Adrenal gland (tissue), 12 donors: ENCODE measurements around the gene LLGL2. TPM values are rescaled to one million over a fixed set of nuclear protein-coding genes. Genes with fewer than 3 reads are reported as not detected.

Experiments used
- DNase-seq, 7 donors: peaks; one replicate each; pipeline ENCODE4 v3.0.0-alpha.2; 2019 to 2020
- H3K27ac ChIP-seq, 5 donors: fragments of 200-600 bp; sonication (generic) in 4 of 5; 1 replicate in 3 of 5; 2 replicates in 2 of 5; pipeline versions ENCODE4 v1.5.1 to v1.8.0; 2016 to 2020; ENCODE audit warnings: mild to moderate bottlenecking in 1 of 5
- H3K27me3 ChIP-seq: fragments of 200-600 bp; 2 replicates; pipeline ENCODE4 v1.8.0; 2021
- H3K36me3 ChIP-seq, 2 donors: fragments of 200-600 bp; replicated peaks in 1 of 2; 1 replicate in 1 of 2; 2 replicates in 1 of 2; pipeline versions ENCODE4 v1.5.1 to v1.8.0; 2018 to 2022
- H3K4me1 ChIP-seq, 2 donors: fragments of 200-600 bp; replicated peaks in 1 of 2; 1 replicate in 1 of 2; 2 replicates in 1 of 2; pipeline versions ENCODE4 v1.5.1 to v1.8.0; 2018 to 2021
- H3K4me3 ChIP-seq, 4 donors: fragments of 200-600 bp; sonication (generic) in 3 of 4; one replicate each; pipeline ENCODE4 v1.5.1; 2016 to 2018
- H3K9me3 ChIP-seq, 3 donors: fragments of 200-600 bp; sonication (generic) in 1 of 3; replicated peaks in 1 of 3; 1 replicate in 2 of 3; 2 replicates in 1 of 3; pipeline versions ENCODE4 v1.5.1 to v1.8.0; 2016 to 2021
- POLR2A ChIP-seq, 2 donors: fragments of 450-650 bp; IDR thresholded peaks; one replicate each; pipeline ENCODE4 v1.6.1; 2017; ENCODE audit warnings: antibody characterized with exemption in 2 of 2, mild to moderate bottlenecking in 2 of 2, moderate library complexity in 1 of 2
- WGBS, 4 donors: extraction: QIAGEN DNeasy Blood & Tissue Kit in 2 of 4; methylation state at CpG; one replicate each; pipeline versions ENCODE4 v1.1.5 to v1.1.7; 2013 to 2017; 5-methylcytosine and 5-hydroxymethylcytosine counted together
- intact Hi-C, 2 donors: fragments of 100-400 bp; cut with DNase I; formaldehyde crosslinking; loops; one replicate each; pipeline versions ENCODE4 v1.14.1 to v1.15.0; 2022 to 2023
- polyA plus RNA-seq, 3 donors: library from polyadenylated mRNA; stranded (reverse); fragments of 200-250 nt in 2 of 3; fragments of 350-450 nt in 1 of 3; fragmentation: Illumina TruSeq in 1 of 3; extraction: RNeasy Lipid Tissue Mini Kit (QIAGEN cat#74804) in 1 of 3; gene quantifications; one replicate each; pipeline ENCODE4 v1.2.3, GENCODE V29; 2013 to 2014
- total RNA-seq, 9 donors: library from RNA; depleted of rRNA in 4 of 9; stranded (reverse); fragments of >200 nt in 4 of 9; fragments of 120-200 nt in 1 of 9; fragmentation: NEBNext Ultra II Directional in 1 of 9; extraction: Animal tissue kit (Norgen Biotek cat#: 25700) in 1 of 9; gene quantifications; one replicate each; pipeline versions ENCODE4 v1.1.0 to v1.2.4, GENCODE V29; 2013 to 2023
- TF ChIP-seq, protein P1 (sequence below), 6 experiments: fragments of 450-650 bp in 4 of 6; fragments of 200-600 bp in 2 of 6; sonication (generic) in 1 of 6; IDR thresholded peaks; 1 replicate in 5 of 6; 2 replicates in 1 of 6; pipeline versions ENCODE4 v1.5.1 to v1.8.0; 2016 to 2021; ENCODE audit warnings: antibody characterized with exemption in 6 of 6, mild to moderate bottlenecking in 2 of 6, moderate library complexity in 1 of 6
- donor health status: healthy with polysubstance abuse.
- donor health status: Bipolar disorder and iron deficiency.
- donor health status: DM: yes; HTN: yes; CAD: no.
- donor health status: DM: no; HTN: no; CAD: no.
- donor health status: DM: no; HTN: no; CAD: no.
- donor health status: DM: yes; HTN: yes; CAD: no.

Gene LLGL2
- total and polyA plus RNA-seq, 12 donors = 1.2 to 90.3 (median 23.8) TPM

DNA sequence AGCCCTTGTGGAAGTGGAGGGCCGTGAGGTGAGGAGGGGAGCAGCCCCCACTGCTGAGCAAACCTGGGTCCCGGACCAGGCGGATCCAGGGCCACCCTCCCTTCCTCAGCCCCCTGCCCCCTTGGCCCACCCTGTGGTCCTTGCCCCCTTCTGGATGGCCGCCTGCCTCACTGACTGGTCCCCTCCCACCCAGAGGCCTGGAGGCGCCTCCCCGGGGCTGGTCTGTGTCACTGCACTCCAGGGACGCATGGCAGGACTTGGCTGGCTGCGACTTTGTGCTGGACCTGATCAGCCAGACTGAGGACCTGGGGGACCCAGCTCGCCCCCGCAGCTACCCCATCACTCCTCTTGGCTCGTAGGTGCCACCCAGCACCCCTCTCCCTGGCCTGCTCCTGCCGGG is 88.5 kb downstream of the LLGL2 start:
- H3K4me3 ChIP-seq = no peak overlapping the region
- H3K4me1 ChIP-seq = no peaks in the 10 kb centered on the region
- intact Hi-C loops = no loop called here
- 80 to 93% (median 89%) methylated on average over 2 to 12 of the region's 12 CpGs for WGBS, 4 donors
- H3K27me3 ChIP-seq = no peaks in the 10 kb centered on the region
- no peak overlapping the region for H3K27ac ChIP-seq
- H3K9me3 ChIP-seq = no peaks in the 10 kb centered on the region
- peaks cover 0 to 13% of the 10 kb centered on the region in 2 donors for H3K36me3 ChIP-seq
- DNase-seq = no peak
- TF ChIP-seq POLR2A (IDR thresholded peaks at IDR 0.05) = no peak

DNA sequence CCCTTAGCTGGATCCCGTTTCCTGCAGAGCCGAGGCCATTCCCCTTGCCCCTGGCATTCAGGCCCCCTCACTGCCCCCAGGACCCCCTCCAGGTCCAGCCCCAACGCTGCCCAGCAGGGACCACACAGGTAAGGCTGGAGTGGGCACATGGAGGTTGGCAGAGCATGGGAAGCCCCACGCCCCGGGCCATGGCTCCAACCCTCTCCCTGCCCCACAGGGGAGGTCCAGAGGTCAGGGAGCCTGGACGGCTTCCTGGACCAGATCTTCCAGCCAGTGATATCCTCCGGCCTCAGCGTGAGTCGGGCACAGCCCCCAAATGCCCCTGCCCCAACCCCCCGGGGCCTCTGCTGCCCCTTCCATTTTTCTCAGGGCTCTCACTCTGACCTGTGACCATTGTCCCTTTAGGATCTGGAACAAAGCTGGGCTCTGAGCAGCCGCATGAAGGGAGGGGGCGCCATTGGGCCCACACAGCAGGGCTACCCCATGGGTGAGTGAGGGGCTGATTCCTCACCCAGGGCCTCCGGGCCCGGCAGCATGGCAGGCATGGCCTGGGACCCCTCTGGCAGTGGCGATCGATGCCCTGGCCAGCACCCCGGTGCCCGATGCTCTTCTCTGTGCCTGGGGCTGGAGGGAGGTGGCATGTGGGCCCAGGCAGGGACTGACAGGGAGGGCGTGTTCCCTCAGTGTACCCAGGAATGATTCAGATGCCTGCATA is 89.2 kb downstream of the LLGL2 start:
- TF ChIP-seq, protein P1, sequence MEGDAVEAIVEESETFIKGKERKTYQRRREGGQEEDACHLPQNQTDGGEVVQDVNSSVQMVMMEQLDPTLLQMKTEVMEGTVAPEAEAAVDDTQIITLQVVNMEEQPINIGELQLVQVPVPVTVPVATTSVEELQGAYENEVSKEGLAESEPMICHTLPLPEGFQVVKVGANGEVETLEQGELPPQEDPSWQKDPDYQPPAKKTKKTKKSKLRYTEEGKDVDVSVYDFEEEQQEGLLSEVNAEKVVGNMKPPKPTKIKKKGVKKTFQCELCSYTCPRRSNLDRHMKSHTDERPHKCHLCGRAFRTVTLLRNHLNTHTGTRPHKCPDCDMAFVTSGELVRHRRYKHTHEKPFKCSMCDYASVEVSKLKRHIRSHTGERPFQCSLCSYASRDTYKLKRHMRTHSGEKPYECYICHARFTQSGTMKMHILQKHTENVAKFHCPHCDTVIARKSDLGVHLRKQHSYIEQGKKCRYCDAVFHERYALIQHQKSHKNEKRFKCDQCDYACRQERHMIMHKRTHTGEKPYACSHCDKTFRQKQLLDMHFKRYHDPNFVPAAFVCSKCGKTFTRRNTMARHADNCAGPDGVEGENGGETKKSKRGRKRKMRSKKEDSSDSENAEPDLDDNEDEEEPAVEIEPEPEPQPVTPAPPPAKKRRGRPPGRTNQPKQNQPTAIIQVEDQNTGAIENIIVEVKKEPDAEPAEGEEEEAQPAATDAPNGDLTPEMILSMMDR (IDR thresholded peaks at IDR 0.05) = no peak
- TF ChIP-seq POLR2A (IDR thresholded peaks at IDR 0.05) = no peak
- no peak overlapping the region for H3K27ac ChIP-seq
- no peaks in the 10 kb centered on the region for H3K9me3 ChIP-seq
- H3K27me3 ChIP-seq = no peaks in the 10 kb centered on the region
- H3K36me3 ChIP-seq = peaks cover 0 to 13% of the 10 kb centered on the region in 2 donors
- intact Hi-C loops = no loop called here
- WGBS, 4 donors = 72 to 85% (median 81%) methylated on average over 5 to 19 of the region's 19 CpGs
- no peak for DNase-seq
- no peak overlapping the region for H3K4me3 ChIP-seq
- no peaks in the 10 kb centered on the region for H3K4me1 ChIP-seq

DNA sequence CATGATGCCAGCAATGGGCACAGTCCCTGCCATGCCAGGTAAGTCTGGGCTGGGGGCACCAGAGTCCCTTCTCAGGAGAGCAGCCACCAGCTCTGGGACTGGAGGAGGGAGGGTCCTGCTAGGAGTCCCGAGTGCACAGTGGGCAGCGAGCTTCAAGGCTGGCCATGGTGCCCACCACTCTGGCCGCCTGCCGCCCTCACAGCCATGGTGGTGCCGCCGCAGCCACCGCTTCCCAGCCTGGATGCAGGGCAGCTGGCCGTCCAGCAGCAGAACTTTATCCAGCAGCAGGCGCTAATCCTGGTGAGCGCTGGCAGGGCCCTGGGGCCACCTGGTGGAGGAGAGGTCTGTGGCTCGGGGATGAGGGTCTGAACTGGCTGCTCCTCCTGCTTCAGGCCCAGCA is 89.8 kb downstream of the LLGL2 start:
- intact Hi-C loops = no loop called here
- 76 to 92% (median 87%) methylated on average over 4 to 11 of the region's 11 CpGs for WGBS, 4 donors
- Histone ChIP-seq H3K4me1 (no peaks in the 10 kb centered on the region), H3K36me3 (peaks cover 0 to 15% of the 10 kb centered on the region in 2 donors), H3K27ac (no peak overlapping the region), H3K9me3 (no peaks in the 10 kb centered on the region), H3K27me3 (no peaks in the 10 kb centered on the region), H3K4me3 (no peak overlapping the region)
- TF ChIP-seq, protein P1 (IDR thresholded peaks at IDR 0.05) = no peak
- no peak for TF ChIP-seq POLR2A (IDR thresholded peaks at IDR 0.05)
- no peak for DNase-seq

DNA sequence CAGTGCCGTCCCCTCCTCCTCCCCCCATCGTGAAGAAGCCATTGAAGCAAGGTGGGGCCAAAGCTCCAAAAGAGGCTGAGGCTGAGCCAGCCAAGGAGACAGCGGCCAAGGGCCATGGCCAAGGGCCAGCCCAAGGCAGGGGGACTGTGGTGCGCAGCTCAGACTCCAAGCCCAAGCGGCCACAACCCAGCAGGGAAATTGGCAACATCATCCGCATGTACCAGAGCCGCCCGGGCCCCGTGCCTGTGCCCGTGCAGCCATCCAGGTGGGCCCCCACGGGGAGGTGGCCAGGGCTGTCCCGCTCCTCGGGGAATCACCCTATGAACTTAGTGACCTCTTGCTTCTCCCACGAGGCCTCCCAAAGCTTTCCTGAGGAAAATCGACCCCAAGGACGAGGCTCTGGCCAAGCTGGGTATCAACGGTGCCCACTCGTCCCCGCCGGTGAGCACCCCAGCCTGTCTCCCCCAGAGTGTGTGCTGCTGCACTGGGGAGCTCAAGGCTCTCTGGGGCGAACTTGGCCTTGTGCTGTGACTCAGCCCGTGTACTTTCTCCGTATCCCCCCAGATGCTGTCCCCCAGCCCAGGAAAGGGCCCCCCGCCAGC is 91.1 kb downstream of the LLGL2 start:
- Histone ChIP-seq H3K27me3 (no peaks in the 10 kb centered on the region), H3K36me3 (peaks cover 0 to 17% of the 10 kb centered on the region in 2 donors), H3K4me1 (no peaks in the 10 kb centered on the region), H3K27ac (no peak overlapping the region), H3K9me3 (no peaks in the 10 kb centered on the region), H3K4me3 (no peak overlapping the region)
- intact Hi-C loops = no loop called here
- WGBS, 4 donors = 44 to 81% (median 72%) methylated on average over 2 to 24 of the region's 24 CpGs
- TF ChIP-seq, protein P1 (IDR thresholded peaks at IDR 0.05) = no peak
- TF ChIP-seq POLR2A (IDR thresholded peaks at IDR 0.05) = no peak
- DNase-seq = no peak
